Measurements from ENCODE around the gene VPS13D.

The VPS13D gene, protein sequence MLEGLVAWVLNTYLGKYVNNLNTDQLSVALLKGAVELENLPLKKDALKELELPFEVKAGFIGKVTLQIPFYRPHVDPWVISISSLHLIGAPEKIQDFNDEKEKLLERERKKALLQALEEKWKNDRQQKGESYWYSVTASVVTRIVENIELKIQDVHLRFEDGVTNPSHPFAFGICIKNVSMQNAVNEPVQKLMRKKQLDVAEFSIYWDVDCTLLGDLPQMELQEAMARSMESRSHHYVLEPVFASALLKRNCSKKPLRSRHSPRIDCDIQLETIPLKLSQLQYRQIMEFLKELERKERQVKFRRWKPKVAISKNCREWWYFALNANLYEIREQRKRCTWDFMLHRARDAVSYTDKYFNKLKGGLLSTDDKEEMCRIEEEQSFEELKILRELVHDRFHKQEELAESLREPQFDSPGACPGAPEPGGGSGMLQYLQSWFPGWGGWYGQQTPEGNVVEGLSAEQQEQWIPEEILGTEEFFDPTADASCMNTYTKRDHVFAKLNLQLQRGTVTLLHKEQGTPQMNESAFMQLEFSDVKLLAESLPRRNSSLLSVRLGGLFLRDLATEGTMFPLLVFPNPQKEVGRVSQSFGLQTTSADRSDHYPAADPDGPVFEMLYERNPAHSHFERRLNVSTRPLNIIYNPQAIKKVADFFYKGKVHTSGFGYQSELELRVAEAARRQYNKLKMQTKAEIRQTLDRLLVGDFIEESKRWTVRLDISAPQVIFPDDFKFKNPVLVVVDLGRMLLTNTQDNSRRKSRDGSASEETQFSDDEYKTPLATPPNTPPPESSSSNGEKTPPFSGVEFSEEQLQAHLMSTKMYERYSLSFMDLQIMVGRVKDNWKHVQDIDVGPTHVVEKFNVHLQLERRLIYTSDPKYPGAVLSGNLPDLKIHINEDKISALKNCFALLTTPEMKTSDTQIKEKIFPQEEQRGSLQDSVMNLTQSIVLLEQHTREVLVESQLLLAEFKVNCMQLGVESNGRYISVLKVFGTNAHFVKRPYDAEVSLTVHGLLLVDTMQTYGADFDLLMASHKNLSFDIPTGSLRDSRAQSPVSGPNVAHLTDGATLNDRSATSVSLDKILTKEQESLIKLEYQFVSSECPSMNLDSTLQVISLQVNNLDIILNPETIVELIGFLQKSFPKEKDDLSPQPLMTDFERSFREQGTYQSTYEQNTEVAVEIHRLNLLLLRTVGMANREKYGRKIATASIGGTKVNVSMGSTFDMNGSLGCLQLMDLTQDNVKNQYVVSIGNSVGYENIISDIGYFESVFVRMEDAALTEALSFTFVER (N-terminal part only)

DNA sequence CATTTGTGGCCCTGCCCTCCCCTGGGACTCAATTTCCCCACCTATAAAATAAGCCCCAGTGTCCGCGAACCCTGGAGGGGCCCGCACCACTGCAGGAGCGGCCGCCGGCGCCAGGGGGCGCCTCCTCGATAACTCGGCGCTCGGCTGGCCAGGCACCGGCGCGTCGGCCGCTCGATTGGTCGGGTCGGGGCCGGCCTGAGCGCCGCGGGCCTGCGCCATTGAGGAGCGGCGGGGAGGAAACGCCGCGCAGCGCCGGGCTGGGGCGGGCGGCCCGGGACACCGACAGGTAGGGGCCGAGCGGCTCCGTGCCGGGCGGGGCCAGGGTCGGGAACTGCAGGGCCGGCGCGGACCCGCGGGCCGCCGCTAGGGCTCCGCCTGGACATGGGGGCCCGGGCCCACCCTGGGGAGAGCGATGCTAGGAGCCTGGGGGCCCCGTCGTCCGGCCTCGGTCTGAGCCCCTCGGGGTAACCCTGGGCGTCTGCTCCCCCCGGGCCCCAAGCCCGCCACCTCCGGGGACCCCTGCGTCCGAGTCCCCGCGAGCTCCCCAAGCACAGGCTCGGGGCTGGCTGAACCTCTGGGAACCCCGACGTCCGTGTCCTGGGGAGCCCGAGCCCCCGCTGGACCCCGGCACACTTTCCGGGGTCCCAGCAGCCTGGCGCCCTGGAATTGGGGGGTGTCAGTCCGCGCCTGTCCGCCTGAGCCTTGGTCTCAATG, at the start of gene VPS13D:
VPS13D (plus strand) TSS at position 196 of the 714 bp plus-strand sequence. CDS start 4,237 bp downstream, outside the sequence.
- Mint-ChIP-seq H3K4me1 (ENCODE audit: low read depth) (peaks cover 29% of the 10 kb centered on the region), H3K4me3 (peak within 1 kb of the TSS; percentile 87), H3K27ac (peak within 1 kb of the TSS; percentile 85), H3K27me3 (no peaks in the 10 kb centered on the region), H3K9me3 (no peaks in the 10 kb centered on the region), H3K36me3 (ENCODE audit: low read depth) (peaks cover 15% of the 10 kb centered on the region)
- peak; percentile 90 for DNase-seq

DNA sequence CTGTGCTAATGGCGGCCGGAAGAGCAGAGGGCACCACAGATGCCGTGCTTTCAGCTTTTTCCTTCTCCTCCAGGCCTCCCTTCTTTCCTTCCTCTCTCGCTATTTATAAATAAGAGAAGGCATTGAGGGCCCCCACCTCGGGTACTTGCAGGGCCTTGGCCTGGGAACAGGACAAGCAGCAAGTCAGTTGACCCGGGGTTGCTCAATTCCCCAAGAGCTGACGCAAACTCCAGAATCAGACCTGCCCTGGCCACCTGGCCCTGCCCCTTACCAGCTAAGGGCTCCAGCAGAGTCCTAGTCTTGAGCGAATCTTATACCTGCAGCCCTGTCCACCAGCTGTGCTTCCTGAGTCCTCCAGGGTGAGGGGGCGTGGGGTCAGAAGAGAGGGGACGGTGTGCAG, 49.5 kb upstream of the VPS13D start:
- DNase-seq: no peak
- Mint-ChIP-seq H3K27me3 (no peaks in the 10 kb centered on the region), H3K27ac (peak overlapping the region; percentile 72), H3K4me1 (ENCODE audit: low read depth) (peaks cover 94% of the 10 kb centered on the region), H3K4me3 (no peak overlapping the region), H3K36me3 (ENCODE audit: low read depth) (peaks cover 87% of the 10 kb centered on the region), H3K9me3 (no peaks in the 10 kb centered on the region)

DNA sequence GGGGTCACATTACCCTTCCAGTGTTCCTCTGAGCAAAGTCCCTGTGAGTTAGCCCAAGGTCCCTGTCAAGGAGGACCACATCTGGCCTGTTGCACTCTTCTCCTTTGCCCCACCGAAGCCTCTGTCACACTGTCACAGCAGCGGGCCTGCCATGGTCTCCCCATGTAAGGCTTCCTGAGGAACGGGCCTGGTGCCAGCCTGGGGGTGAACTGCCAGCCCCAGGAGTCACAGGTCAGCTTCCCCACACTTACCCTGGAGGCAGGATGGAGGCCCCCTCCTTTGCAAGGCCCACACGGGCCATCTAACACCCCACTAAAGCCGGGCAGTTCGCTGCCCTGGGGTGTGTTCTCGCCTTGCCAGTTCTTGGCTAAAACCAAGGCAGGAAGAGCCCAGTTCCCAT, 48.9 kb upstream of the VPS13D start:
- H3K27ac Mint-ChIP-seq: peak overlapping the region; percentile 72
- no peaks in the 10 kb centered on the region for H3K9me3 Mint-ChIP-seq
- H3K36me3 Mint-ChIP-seq (ENCODE audit: low read depth): peaks cover 87% of the 10 kb centered on the region
- peaks cover 94% of the 10 kb centered on the region for H3K4me1 Mint-ChIP-seq (ENCODE audit: low read depth)
- H3K27me3 Mint-ChIP-seq: no peaks in the 10 kb centered on the region
- no peak for DNase-seq
- H3K4me3 Mint-ChIP-seq: no peak overlapping the region

DNA sequence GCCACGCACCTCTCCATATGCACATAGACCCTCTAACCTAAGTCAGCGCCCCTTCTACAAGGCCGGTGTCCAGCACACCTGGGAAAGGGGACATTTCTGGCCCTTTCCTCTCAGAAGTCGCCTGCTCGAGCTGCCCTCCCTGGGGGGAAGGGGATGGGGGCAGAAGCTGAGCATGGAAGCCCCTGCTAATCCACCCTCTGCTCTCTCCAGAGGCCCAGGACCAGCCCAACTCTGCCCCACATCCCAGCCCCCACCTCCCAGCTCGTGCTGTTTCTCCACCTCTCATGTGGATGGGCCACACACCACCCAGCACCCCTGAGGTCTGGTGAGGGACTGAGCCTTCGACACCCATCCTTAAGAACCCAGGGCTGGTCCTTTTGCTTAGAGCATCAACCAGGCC, 48.3 kb upstream of the VPS13D start:
- Mint-ChIP-seq H3K4me1 (ENCODE audit: low read depth) (peaks cover 93% of the 10 kb centered on the region), H3K4me3 (no peak overlapping the region), H3K27ac (peak overlapping the region; percentile 72), H3K9me3 (no peaks in the 10 kb centered on the region), H3K36me3 (ENCODE audit: low read depth) (peaks cover 85% of the 10 kb centered on the region), H3K27me3 (no peaks in the 10 kb centered on the region)
- DNase-seq: no peak

DNA sequence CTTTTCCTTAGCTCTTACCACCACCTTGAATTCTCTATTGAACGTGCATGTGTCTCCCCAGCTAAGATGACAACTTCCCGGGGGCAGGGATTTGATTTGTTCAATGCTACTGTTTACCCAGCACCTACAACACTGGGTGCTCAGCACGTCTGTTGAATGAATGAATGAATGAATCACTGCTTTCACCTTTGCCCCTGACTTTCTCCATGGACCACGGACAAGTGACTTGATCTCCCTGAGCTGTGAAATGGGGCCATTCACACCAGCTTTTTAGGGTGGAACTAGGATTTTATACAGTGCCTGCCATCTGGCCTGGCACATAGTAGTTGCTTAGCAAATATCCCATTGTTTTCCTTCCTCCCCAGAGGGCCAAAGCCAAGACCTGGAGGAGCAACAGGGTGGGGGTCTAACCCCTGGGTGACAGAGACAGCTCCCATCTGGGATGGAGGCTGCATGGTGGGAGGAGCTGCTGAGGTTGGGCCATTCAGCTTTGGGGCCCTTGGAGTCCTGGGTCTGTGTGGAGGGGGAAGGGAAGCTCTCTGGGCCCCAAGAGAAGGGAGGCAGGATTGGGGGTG, 47.3 kb upstream of the VPS13D start:
- Mint-ChIP-seq H3K4me1 (ENCODE audit: low read depth) (peaks cover 91% of the 10 kb centered on the region), H3K36me3 (ENCODE audit: low read depth) (peaks cover 86% of the 10 kb centered on the region), H3K4me3 (no peak overlapping the region), H3K27me3 (no peaks in the 10 kb centered on the region), H3K27ac (peak overlapping the region; percentile 72), H3K9me3 (no peaks in the 10 kb centered on the region)
- DNase-seq: no peak

DNA sequence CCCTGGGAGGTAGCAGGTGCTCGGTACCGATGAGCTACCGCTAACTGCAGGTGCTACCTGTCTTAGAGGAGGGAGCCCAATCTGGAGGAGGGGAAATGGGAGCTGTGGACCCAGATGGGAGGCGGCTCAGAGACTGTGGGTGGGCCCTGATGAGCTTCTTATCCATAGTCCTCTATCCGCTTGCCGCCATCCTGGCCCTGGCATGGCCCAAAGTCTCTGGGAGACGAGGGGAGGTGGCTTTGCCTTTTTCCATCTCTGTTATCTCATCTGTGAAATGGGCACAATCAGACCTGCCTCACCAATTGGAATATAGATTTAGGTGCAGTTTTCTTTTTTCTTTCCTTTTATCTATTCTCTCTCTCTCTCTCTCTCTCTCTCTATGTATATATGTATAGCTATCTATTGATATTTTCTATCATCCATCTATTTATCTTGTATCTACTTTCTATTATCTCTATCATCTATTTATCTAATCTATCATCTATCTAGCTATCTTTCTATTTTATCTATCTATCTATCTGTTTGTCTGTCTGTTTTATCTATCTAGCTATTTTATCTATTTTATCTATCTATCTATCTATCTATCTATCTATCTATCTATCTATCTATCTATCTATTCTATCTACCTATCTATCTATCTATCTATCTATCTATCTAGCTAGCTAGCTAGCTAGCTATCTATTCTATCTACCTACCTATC, 46.6 kb upstream of the VPS13D start:
- Mint-ChIP-seq H3K27me3 (no peaks in the 10 kb centered on the region), H3K4me3 (no peak overlapping the region), H3K27ac (peak overlapping the region; percentile 82), H3K36me3 (ENCODE audit: low read depth) (peaks cover 88% of the 10 kb centered on the region), H3K4me1 (ENCODE audit: low read depth) (peaks cover 90% of the 10 kb centered on the region), H3K9me3 (no peaks in the 10 kb centered on the region)
- DNase-seq: no peak

DNA sequence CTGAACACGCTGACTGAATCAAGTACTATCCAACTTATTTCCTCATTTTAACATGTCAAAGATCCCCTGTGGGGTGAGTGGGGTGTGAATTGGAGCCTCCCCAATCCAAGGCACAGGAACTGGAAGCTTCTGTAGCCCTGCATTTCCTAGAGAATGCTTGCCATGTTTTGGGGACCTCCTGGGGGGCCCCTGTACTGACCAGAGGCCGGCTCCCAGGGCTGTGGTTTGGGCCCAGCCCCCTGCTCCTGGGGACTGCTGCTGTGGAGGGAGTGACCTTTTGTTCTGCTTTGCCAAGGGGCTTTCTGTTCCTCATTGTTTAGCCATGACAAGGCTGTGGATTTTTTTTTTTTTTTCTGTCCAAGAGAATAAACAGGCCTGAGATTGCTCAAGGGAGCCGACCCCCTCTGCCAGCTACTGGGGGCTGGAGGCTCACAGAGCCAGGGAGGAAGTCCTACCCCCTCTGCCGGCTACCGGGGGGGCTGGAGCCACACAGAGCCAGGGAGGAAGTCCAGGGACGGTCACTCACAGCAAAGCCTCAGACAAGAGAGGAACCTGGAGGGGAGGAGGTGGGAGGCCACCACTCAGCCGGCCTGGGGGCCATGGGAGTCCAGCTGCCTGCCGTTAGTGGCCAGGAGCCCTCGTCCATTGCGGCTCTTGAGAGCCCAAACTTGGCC, 45.7 kb upstream of the VPS13D start:
- peaks cover 88% of the 10 kb centered on the region for H3K36me3 Mint-ChIP-seq (ENCODE audit: low read depth)
- H3K4me1 Mint-ChIP-seq (ENCODE audit: low read depth): peaks cover 85% of the 10 kb centered on the region
- no peaks in the 10 kb centered on the region for H3K27me3 Mint-ChIP-seq
- no peak overlapping the region for H3K4me3 Mint-ChIP-seq
- DNase-seq: no peak
- peak overlapping the region; percentile 82 for H3K27ac Mint-ChIP-seq
- no peaks in the 10 kb centered on the region for H3K9me3 Mint-ChIP-seq

DNA sequence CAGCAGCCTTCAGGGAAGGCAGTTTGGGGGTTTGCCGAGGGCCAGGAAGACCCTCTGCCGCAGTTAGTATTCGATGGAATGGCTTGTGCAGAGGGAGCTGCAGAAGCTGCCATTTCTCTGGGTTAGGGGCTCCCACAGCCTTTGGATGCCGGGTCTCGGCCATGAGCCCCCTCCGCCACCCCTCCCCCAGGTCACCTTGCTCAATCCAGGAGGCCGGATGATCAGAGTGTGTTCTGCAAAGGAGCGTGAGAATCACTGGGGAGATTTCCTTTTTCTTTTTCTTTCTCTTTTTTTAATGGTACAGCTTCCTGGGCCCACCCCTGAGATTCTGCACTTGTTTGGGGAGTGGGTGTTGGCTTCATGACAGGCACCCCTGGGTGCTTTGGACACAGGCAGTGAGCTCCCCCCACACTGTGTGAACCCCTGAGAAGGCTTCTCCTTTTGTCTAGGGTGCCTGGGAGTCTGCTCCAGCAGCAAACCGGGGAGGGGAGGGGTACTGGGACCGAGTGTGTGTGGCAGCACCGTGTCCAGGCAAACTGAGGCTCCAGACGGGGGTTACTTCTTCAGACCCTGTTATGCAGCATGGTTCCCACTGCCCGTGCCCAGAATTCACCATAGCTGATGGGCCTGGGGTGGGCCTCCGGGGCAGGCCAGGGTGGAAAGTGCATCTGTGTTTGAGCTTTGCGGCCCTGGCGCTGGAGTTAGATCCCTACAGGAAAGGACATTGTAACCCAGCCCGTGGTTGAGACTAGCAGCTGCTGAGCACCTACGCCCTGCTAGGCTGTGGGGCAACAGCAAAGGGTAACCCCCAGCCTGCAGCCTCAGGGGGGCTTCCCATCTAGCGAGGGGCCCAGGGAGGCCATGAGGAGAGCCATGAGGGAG, 44.6 kb upstream of the VPS13D start:
- no peaks in the 10 kb centered on the region for H3K9me3 Mint-ChIP-seq
- H3K27ac Mint-ChIP-seq: peak overlapping the region; percentile 79
- no peaks in the 10 kb centered on the region for H3K27me3 Mint-ChIP-seq
- no peak overlapping the region for H3K4me3 Mint-ChIP-seq
- H3K4me1 Mint-ChIP-seq (ENCODE audit: low read depth): peaks cover 84% of the 10 kb centered on the region
- peaks cover 89% of the 10 kb centered on the region for H3K36me3 Mint-ChIP-seq (ENCODE audit: low read depth)
- no peak for DNase-seq

DNA sequence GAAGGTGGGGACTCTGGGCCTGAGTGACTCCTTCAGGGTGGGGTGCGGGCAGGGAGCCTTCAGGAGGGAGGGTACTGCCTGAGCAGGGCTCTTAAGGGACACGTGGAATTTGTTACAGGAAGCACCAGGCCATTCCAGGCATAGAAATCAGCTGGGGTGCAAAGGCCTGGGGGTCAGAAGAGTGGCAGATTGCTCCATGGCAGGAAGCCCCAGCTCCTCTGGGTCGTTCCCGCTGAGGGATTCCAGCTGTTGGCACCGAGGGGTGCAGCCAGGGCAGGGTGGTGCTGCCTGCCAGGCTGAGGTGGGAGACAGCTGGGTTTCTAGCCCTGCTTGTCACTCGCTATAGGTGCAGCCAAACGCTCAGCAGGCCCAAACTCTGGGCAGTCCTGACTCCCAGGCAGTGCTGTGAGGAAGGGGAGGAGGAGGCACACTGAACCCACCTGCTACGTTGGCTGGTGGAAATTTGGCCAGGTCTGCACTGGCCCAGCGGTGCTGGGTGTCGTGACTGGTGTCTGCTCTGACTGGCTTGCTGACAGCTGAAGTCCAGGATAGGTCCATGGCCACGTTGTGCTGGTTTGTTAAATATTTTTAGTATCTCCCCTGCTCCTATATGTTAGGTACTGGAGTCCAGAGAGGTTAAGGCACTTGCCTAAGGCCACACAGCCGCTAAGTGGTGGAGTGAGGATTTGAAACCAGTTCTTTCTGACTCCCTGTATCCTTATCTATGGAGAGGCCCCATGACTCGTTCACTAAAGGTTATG, 43.7 kb upstream of the VPS13D start:
- Mint-ChIP-seq H3K27me3 (no peaks in the 10 kb centered on the region), H3K9me3 (no peaks in the 10 kb centered on the region), H3K27ac (peak overlapping the region; percentile 79), H3K4me3 (no peak overlapping the region), H3K36me3 (ENCODE audit: low read depth) (peaks cover 90% of the 10 kb centered on the region), H3K4me1 (ENCODE audit: low read depth) (peaks cover 78% of the 10 kb centered on the region)
- DNase-seq: no peak

DNA sequence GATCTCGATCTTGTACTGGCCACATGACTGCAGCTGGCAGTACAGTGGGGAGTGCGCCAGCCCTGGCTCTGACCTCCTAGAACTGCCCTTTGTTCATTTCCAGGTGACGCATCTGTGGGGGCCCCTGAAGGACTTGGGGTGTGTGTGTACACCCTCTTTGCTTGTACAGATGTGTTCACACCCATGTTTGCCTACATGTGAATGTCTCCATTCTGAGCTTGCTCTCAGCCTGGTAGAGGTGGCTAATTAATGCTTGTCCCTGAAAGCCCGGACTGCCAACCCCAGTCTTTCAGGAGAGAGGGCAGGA, 43.2 kb upstream of the VPS13D start:
- H3K4me1 Mint-ChIP-seq (ENCODE audit: low read depth): peaks cover 72% of the 10 kb centered on the region
- H3K4me3 Mint-ChIP-seq: no peak overlapping the region
- H3K9me3 Mint-ChIP-seq: no peaks in the 10 kb centered on the region

DNA sequence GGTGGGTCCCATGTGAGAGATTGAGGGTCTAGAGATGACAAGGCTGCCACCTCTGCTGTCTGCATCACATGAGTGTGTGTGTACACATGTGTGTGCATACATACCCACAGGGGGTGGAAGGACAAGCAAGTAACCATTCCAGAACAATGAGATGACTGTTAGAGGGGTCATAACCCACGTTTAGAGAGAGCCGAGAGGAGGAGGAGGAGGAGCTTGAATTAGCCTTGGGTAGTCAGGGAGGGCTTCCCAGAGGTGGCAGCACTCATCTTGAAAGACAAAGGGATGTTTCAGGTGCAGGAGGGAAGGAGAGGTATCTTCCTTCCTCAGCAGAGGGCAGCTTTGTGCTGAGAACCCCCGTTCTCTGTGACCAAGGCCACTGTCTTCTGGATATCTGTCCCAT, 41.7 kb upstream of the VPS13D start:
- no peaks in the 10 kb centered on the region for H3K27me3 Mint-ChIP-seq
- H3K27ac Mint-ChIP-seq: peak overlapping the region; percentile 88
- peaks cover 64% of the 10 kb centered on the region for H3K4me1 Mint-ChIP-seq (ENCODE audit: low read depth)
- no peaks in the 10 kb centered on the region for H3K9me3 Mint-ChIP-seq
- H3K36me3 Mint-ChIP-seq (ENCODE audit: low read depth): peaks cover 90% of the 10 kb centered on the region
- DNase-seq: no peak
- H3K4me3 Mint-ChIP-seq: no peak overlapping the region

More for the DNA sequence above, 43.2 kb upstream of the VPS13D start:
- Mint-ChIP-seq H3K27ac (peak overlapping the region; percentile 69), H3K27me3 (no peaks in the 10 kb centered on the region), H3K36me3 (ENCODE audit: low read depth) (peaks cover 90% of the 10 kb centered on the region)
- DNase-seq: no peak
